Measurements from ENCODE around the gene PCMT1. TPM values are rescaled to one million over a fixed set of nuclear protein-coding genes. Genes with fewer than 3 reads are reported as not detected.
A peak's percentile ranks its signal among the peaks of the same experiment; 100 is the strongest.
"Not testable (repeated sequence)": the region's sequence is repeated elsewhere in the genome, so short reads cannot be mapped to it uniquely, and the experiment has no call there.

The PCMT1 gene
- total RNA-seq, 1 experiment from 2014 or later = 115 TPM

DNA sequence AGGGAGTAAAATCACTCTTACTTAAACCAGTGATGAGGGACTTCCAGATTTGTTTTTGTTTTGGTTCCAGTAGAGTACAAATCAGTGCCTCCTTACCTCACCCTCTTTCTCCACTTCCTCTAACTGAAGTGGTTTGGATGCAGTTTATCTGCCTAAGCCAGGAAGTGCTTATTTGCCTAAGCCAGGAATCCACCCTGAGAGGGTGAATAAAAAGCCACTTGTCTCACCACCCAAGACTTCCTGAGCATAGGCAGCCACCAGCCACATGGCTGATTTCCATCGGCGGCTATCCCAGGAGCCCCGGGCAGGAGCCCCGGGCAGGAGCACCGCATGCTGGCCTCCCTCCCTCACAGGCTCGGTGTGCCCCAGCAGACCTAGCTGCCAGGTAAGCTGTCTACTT, 102.6 kb downstream of the PCMT1 start:
- ChIA-PET POLR2A (ENCODE audit: low non-redundant PET) (no interaction called here), CTCF (no interaction called here)
- H3K27ac ChIP-seq (ENCODE audit: low read depth, low read length, poor library complexity, severe bottlenecking) = peak overlapping the region; percentile 68

GRCh38 chr6:149852881-149853280, 103.3 kb downstream of the PCMT1 start:
- ChIA-PET CTCF (no interaction called here), POLR2A (ENCODE audit: low non-redundant PET) (no interaction called here)
- intact Hi-C loops (cut with micrococcal nuclease; ENCODE audit: unreplicated experiment) = no loop called here
- Histone ChIP-seq H3K4me1 (ENCODE audit: insufficient read depth, low read length, poor library complexity, severe bottlenecking) (peaks cover 61% of the 10 kb centered on the region), H3K27me3 (replicated peaks; ENCODE audit: insufficient read depth, low read depth, low read length, poor library complexity) (no peaks in the 10 kb centered on the region), H3K9me3 (ENCODE audit: low read depth, low read length, poor library complexity, severe bottlenecking) (no peaks in the 10 kb centered on the region), H3K36me3 (ENCODE audit: insufficient read depth, low read length, poor library complexity, severe bottlenecking) (peaks cover 5% of the 10 kb centered on the region), H3K4me3 (ENCODE audit: low read depth, low read length, poor library complexity, severe bottlenecking) (peak overlapping the region; percentile 20), H3K27ac (ENCODE audit: low read depth, low read length, poor library complexity, severe bottlenecking) (peak overlapping the region; percentile 68)
- TF ChIP-seq EZH2 (IDR thresholded peaks at IDR 0.05; ENCODE audit: borderline replicate concordance, low read depth, low read length, poor library complexity, severe bottlenecking) (no peak), CTCF (conservative IDR thresholded peaks at IDR 0.05; ENCODE audit: low read depth, low read length) (no peak)
- no peak for DNase-seq (ENCODE audit: low spot score)
- no TSS peak for BruUV-seq (replicated peaks)

More for the DNA sequence above, 102.6 kb downstream of the PCMT1 start:
- BruUV-seq (replicated peaks) = no TSS peak
- H3K27me3 ChIP-seq (replicated peaks; ENCODE audit: insufficient read depth, low read depth, low read length, poor library complexity) = no peaks in the 10 kb centered on the region
- DNase-seq (ENCODE audit: low spot score) = peak; percentile 90
- H3K36me3 ChIP-seq (ENCODE audit: insufficient read depth, low read length, poor library complexity, severe bottlenecking) = peaks cover 5% of the 10 kb centered on the region
- peak overlapping the region; percentile 20 for H3K4me3 ChIP-seq (ENCODE audit: low read depth, low read length, poor library complexity, severe bottlenecking)
- TF ChIP-seq EZH2 (IDR thresholded peaks at IDR 0.05; ENCODE audit: borderline replicate concordance, low read depth, low read length, poor library complexity, severe bottlenecking) = no peak
- TF ChIP-seq CTCF (conservative IDR thresholded peaks at IDR 0.05; ENCODE audit: low read depth, low read length) = no peak
- H3K4me1 ChIP-seq (ENCODE audit: insufficient read depth, low read length, poor library complexity, severe bottlenecking) = peaks cover 68% of the 10 kb centered on the region
- H3K9me3 ChIP-seq (ENCODE audit: low read depth, low read length, poor library complexity, severe bottlenecking) = no peaks in the 10 kb centered on the region
- intact Hi-C loops (cut with micrococcal nuclease; ENCODE audit: unreplicated experiment) = no loop called here

DNA sequence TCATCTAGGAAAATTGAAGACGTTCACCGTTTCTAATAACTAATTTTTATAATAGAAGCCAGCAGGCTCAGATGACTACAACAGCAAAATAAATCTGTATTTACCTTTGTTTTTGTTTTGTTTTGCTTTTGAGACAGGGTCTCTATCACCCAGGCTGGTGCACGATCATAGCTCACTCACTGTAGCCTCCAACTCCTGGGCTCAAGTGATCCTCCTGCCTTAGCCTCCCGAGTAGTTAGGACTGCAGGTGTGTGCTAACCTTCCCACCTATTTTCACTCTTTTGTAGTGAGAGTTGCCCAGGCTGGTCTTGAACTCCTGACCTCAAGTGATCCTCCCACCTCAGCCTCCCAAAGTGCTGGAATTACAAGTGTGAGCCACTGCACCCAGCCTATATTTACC, 104.5 kb downstream of the PCMT1 start:
- intact Hi-C loops (cut with micrococcal nuclease; ENCODE audit: unreplicated experiment) = not testable (repeated sequence)

GRCh38 chr6:149854532-149854931, 105.0 kb downstream of the PCMT1 start:
- H3K27ac ChIP-seq (ENCODE audit: low read depth, low read length, poor library complexity, severe bottlenecking) = no peak overlapping the region
- no peak overlapping the region for H3K4me3 ChIP-seq (ENCODE audit: low read depth, low read length, poor library complexity, severe bottlenecking)
- POLR2A ChIA-PET (ENCODE audit: low non-redundant PET) = no interaction called here
- no peak for DNase-seq (ENCODE audit: low spot score)
- peaks cover 5% of the 10 kb centered on the region for H3K36me3 ChIP-seq (ENCODE audit: insufficient read depth, low read length, poor library complexity, severe bottlenecking)
- peaks cover 58% of the 10 kb centered on the region for H3K4me1 ChIP-seq (ENCODE audit: insufficient read depth, low read length, poor library complexity, severe bottlenecking)
- CTCF ChIA-PET = no interaction called here
- H3K27me3 ChIP-seq (replicated peaks; ENCODE audit: insufficient read depth, low read depth, low read length, poor library complexity) = no peaks in the 10 kb centered on the region
- no peak for TF ChIP-seq EZH2 (IDR thresholded peaks at IDR 0.05; ENCODE audit: borderline replicate concordance, low read depth, low read length, poor library complexity, severe bottlenecking)
- no peak for TF ChIP-seq CTCF (conservative IDR thresholded peaks at IDR 0.05; ENCODE audit: low read depth, low read length)
- intact Hi-C loops (cut with micrococcal nuclease; ENCODE audit: unreplicated experiment) = no loop called here
- BruUV-seq (replicated peaks) = no TSS peak
- H3K9me3 ChIP-seq (ENCODE audit: low read depth, low read length, poor library complexity, severe bottlenecking) = no peaks in the 10 kb centered on the region

More for the DNA sequence above, 104.5 kb downstream of the PCMT1 start:
- CTCF ChIA-PET; BruUV-seq (replicated peaks); H3K27ac ChIP-seq (ENCODE audit: low read depth, low read length, poor library complexity, severe bottlenecking); H3K9me3 ChIP-seq (ENCODE audit: low read depth, low read length, poor library complexity, severe bottlenecking); POLR2A ChIA-PET (ENCODE audit: low non-redundant PET); H3K36me3 ChIP-seq (ENCODE audit: insufficient read depth, low read length, poor library complexity, severe bottlenecking); H3K27me3 ChIP-seq (replicated peaks; ENCODE audit: insufficient read depth, low read depth, low read length, poor library complexity); DNase-seq (ENCODE audit: low spot score); H3K4me3 ChIP-seq (ENCODE audit: low read depth, low read length, poor library complexity, severe bottlenecking): not testable (repeated sequence)
- H3K4me1 ChIP-seq (ENCODE audit: insufficient read depth, low read length, poor library complexity, severe bottlenecking) = peaks cover 56% of the 10 kb centered on the region

Measured in A673 (cell line).